ENCODE results near the gene NBAS.

DNA sequence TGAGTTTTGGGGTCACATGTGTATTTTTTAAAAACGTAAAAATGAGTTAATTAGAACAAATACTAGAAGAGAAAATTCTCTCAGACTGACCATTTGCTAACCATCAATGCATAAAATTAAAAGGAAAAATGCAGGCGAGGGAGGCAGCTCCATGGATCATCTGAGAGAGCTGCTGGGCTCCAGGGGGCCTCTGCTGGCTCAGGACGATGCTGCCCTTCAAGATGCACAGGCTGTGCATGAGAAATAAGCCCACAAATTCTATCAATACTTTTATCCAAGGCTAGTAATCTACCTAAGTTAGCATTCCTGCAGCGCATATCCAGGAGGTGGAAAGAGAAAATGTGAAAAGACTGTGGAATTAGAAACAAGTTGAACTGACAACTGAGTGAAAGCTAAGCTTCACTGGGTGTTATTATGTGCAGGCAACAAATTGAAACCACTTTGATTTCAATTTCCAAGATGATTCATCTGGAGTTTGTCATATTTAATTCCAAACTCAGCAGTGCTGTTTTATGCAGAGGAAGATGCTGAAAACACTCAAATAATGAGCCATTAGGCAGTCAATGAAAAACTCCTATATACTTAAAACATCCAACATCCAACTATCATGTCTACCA lies 261.1 kb downstream of the NBAS start:
- TF ChIP-seq, protein P1, sequence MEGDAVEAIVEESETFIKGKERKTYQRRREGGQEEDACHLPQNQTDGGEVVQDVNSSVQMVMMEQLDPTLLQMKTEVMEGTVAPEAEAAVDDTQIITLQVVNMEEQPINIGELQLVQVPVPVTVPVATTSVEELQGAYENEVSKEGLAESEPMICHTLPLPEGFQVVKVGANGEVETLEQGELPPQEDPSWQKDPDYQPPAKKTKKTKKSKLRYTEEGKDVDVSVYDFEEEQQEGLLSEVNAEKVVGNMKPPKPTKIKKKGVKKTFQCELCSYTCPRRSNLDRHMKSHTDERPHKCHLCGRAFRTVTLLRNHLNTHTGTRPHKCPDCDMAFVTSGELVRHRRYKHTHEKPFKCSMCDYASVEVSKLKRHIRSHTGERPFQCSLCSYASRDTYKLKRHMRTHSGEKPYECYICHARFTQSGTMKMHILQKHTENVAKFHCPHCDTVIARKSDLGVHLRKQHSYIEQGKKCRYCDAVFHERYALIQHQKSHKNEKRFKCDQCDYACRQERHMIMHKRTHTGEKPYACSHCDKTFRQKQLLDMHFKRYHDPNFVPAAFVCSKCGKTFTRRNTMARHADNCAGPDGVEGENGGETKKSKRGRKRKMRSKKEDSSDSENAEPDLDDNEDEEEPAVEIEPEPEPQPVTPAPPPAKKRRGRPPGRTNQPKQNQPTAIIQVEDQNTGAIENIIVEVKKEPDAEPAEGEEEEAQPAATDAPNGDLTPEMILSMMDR (conservative IDR thresholded peaks at IDR 0.05; ENCODE audit: low read length) = no peak
- no peak for TF ChIP-seq EZH2phosphoT487 (IDR thresholded peaks at IDR 0.05; ENCODE audit: borderline replicate concordance, low read depth, low read length)

Measured in OCI-LY7 (cell line).